Measurements from ENCODE around the gene LIPM.

The LIPM gene

GRCh38 chr10:88802523-88803285 is at the start of gene LIPM:
Gene LIPM, plus strand, starts transcription at chr10:88802730. Its CDS starts 167 bp downstream, at chr10:88802897.
- no peak for ATAC-seq

DNA sequence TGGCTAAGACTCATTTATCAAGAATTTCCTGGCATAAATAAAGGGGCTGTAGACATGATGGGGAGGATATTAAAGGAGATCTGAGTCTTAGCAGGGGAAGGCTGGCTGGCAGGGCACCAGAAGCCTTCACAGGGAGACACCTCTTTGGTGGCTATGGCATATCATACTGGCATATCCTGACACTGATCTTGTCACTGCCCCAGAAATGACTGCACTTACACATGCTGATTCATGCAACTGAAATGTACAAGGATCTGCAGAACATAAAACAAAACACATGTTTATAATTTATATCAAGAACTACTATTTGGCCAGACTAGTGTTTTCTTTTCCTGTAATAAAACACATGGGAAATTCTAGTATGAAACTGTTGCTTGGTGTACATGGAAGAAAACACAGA is 48.2 kb upstream of the LIPM start:
- ATAC-seq: no peak

DNA sequence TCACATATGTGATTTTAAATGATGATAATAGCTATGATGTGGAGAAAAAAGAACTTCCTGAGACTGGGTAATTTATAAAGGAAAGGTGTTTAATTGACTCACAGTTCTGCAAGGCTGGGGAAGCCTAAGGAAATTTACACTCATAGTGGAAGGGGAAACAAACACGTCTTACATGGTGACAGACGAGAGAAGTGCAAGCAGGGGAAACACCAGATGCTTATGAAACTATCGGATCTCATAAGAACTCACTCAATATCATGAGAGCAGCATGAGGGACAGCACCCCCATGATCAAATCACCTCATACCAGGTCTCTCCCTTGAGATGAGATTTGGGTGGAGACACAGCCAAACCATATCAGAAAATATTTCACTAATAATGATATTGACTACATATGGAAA is 46.8 kb upstream of the LIPM start:
- peak; percentile 85 to 95 for ATAC-seq

GRCh38 chr10:88756660-88757059 is 45.9 kb upstream of the LIPM start:
- no peak for ATAC-seq

GRCh38 chr10:88759366-88760101 is 43.0 kb upstream of the LIPM start, which contains the start of gene LIPN:
Gene LIPN, plus strand, starts transcription at chr10:88760020. Its CDS starts 1,386 bp downstream, at chr10:88761406.
- ATAC-seq: peak in 1 of 2 donors; percentile 43

DNA sequence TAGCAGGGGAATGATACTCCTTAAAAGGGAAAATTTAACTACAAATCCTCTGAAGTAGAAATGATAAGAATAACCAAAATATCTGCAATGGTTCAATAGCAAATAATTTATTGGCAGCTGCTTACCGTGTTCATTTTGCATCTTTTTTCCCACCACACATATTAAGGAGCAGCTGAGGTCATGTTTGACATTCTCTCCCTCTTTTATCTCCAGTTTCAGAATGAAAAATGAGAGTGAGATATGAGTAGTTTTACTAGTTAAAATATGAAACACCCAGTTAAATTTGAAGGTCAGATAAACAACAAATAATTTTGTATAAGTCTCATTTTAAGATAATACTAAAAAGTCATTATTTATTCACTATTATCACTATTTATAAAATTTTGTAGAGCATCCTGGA is 39.6 kb upstream of the LIPM start:
- no peak for ATAC-seq

DNA sequence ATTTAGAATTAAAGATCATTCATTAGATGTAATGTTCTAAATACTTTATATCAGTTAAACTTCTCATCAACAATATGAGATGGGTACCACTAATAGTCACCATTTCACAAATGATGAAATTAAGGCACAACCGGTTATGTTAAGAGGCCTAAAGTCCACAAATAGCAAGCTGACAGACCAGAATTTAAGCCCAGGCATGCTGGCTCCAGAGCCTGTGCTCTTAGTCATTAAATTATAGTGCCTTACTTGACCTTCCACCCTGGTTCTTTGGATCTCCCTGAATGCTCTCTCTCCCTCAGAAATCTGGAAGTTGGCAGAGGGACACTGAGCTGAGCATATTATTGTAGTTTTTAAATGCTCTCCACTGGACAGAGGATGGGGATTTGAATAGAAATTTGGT is 39.1 kb upstream of the LIPM start:
- no peak for ATAC-seq

DNA sequence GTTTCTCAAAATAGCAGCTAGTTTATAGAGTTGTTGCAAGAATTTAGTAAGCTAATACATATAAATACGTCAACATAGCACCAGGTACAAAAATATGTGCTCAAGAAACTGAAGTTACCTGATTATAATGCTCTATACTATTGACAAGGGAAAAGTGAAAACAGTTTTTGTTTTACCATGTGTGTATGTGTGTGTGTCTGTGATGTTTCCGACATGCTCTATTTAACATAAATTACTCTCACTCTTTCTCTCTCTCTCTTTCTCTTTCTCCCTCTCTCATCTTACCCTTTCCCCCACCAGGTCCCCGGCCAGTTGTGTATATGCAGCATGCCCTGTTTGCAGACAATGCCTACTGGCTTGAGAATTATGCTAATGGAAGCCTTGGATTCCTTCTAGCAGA is 38.4 kb upstream of the LIPM start:
- ATAC-seq: no peak

DNA sequence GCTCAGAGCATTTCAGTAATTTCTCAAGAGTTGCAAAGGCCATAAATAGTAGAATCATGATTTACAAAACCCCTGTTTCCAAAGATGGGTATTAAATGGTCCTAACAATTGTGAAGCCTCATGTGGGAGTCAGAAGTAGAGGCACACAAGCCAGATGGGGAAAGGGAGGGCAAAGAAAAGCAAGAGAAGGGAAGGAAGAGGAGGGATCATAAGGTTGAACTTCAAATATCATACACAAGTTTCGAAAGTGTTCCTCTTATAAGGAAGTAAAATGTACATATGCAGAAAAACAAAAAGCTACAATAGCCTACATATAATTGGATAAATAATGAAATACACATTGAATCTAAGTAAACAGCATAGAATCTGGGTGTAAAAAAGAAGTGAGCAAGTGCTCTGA is 36.7 kb upstream of the LIPM start:
- ATAC-seq: no peak

DNA sequence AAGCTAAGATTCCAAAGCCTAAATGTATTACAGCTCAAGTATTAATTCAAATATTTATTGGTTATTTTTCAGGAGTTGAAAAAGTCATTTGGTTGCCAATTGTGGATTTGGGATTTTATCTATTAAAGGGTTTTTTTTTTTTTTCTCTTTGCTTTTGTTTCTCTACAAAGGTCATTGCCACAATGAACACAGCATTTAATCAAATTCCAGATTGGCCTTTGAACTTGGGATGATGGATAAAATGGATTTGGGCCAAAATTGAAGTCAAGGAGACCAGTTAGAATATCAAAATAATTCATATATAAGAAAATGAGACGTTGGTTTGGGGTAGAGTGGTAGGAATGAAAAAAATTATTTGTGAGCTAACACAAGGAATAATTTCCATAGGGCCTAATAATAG is 33.1 kb upstream of the LIPM start:
- no peak for ATAC-seq

GRCh38 chr10:88781206-88781605 is 21.3 kb upstream of the LIPM start:
- ATAC-seq: no peak

DNA sequence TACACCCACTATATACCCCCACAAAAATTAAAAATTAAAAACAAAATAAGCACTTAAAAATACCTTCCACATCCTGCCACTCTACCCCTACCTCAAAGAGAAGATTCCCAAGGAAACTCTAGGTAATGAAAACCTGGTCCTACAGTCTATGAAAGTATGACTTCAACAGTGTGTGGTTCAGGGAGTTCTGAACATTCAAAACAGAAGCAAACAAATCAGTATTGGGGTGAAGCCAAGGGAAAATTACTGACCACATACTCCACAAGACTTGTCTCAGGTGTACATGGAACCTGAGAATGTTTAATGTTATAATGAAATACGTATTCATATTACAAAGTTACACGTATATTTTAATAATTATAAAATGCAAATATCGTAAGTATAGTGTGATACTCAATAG is 20.3 kb upstream of the LIPM start:
- no peak for ATAC-seq

GRCh38 chr10:88783724-88784123 is 18.8 kb upstream of the LIPM start:
- ATAC-seq: no peak

- ATAC-seq: no peak
Measured at GRCh38 chr10:88786032-88786770, 16.3 kb upstream of the LIPM start.

DNA sequence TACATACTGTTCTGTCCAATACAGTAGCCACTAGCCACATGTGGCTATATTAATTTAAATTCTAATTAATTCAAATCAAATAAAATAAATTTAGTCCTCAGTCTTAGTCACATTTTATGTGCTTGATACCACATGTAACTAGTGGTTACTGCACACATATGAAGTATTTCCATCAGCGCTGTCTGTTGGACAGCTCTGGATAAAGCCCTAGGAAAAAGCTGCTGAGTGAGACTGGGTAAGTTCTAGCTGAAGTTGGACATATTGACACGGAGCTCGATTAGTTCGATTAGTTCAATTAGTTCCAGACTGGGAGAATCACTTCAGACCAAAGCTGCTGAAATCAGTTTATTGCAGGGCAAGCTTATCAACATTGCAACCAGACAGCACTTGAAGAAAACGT is 15.1 kb upstream of the LIPM start:
- ATAC-seq: no peak

GRCh38 chr10:88788924-88789323 is 13.6 kb upstream of the LIPM start:
- ATAC-seq: no peak

GRCh38 chr10:88791924-88792323 is 10.6 kb upstream of the LIPM start:
- no peak for ATAC-seq

DNA sequence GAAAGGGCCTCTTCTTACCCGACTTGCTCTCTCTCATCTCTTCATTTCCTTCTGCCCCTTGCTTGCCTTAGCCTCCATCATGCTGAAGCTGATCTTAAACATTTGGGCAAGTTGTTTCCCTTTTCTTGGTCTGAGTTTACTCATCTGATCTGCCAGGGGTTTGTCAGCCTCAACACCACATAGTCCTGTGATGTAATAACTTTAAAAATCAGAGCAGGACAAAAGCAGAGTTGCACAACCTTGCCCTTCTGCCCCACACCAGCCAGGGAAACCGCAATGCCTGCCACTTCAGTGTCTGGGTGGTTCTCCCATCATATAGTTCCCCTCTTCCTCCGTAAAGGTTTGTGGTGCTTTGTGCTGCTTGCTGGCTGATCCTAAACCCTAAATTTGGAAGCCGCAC is 9.9 kb upstream of the LIPM start:
- no peak for ATAC-seq

DNA sequence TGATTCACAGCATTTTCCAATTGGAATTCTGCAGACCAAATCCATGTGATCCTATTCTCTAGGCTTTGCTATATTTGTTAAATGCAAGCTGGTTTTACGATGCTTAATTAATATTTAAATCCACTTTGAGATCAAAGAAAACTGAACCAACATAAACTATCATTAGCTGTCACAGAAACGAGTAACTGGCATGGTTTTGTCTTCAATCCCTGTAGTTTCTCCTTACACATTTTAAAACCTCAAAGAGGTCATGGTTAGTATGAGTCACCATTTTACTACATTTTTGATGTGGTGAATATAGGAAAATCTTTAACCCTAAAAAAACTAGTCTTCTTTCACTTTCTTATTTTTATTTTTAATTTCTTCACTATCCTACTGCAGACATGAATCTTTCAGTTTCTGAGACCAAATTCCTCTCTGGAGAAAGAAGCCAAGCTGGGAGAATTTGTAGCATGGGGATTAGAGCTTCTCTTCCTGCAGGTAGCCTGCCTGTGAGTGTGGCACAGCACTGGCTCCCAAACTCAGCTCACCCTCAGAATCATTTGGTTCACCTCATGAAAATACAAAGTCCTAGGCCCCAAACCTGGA is 8.7 kb upstream of the LIPM start:
- ATAC-seq: peak; percentile 86 to 90

- ATAC-seq: no peak
Measured at GRCh38 chr10:88794731-88795130, 7.8 kb upstream of the LIPM start.

GRCh38 chr10:88800152-88801125 is 2.1 kb upstream of the LIPM start:
- peak; percentile 58 to 70 for ATAC-seq

DNA sequence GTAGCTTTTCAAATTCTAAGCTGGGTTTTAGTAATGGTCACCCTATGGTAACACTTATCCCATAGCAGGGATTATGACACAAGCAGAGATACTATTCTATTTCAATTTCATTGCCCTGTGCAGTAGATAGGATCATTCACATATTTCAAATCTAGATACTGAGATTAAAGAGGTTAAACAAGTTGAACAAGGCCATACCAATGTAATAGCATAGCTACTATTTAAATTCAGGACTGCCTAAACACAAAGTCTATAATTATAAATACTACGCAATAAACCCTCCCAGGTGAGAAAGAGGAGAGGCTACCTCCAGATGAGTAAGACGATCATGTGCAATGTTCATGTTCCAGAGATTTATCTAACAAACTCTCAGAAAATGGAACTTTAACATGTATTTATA is 1.1 kb downstream of the LIPM start:
- ATAC-seq: no peak

Measured in activated CD4-positive, CD25-positive, alpha-beta regulatory T cell treated with anti-CD3 and anti-CD28 coated beads, Interleukin-2, amount 50 U/mL, for 24 hours (primary cell).